EH (cell line): ENCODE data around the gene CPXM1.
"Not testable (repeated sequence)": the region's sequence is repeated elsewhere in the genome, so short reads cannot be mapped to it uniquely, and the experiment has no call there.

ENCODE experiments used
- DNase-seq: peaks from one replicate; pipeline ENCODE4 v3.0.0-alpha.2; 2015; ENCODE audit warnings: low read depth

Gene CPXM1

GRCh38 chr20:2799688-2800520 is 523 bp downstream of the CPXM1 start:
- DNase-seq = peak; percentile 32

- DNase-seq = no peak
Measured at GRCh38 chr20:2799271-2799670, 1.2 kb downstream of the CPXM1 start.

- no peak for DNase-seq
Measured at GRCh38 chr20:2798814-2799213, 1.6 kb downstream of the CPXM1 start.

GRCh38 chr20:2798095-2798805 is 2.2 kb downstream of the CPXM1 start:
- DNase-seq = no peak

- DNase-seq = no peak
Measured at GRCh38 chr20:2797136-2797983, 3.1 kb downstream of the CPXM1 start.

GRCh38 chr20:2796011-2796660 is 4.3 kb downstream of the CPXM1 start:
- DNase-seq = no peak

GRCh38 chr20:2795451-2795850 is 5.0 kb downstream of the CPXM1 start:
- DNase-seq = no peak

GRCh38 chr20:2794866-2795447 is 5.5 kb downstream of the CPXM1 start:
- DNase-seq = no peak

GRCh38 chr20:2794202-2794748 is 6.2 kb downstream of the CPXM1 start:
- no peak for DNase-seq

GRCh38 chr20:2793471-2793870 is 7.0 kb downstream of the CPXM1 start:
- DNase-seq = no peak

- DNase-seq = no peak
Measured at GRCh38 chr20:2783908-2784566, 16.4 kb downstream of the CPXM1 start.

- no peak for DNase-seq
Measured at GRCh38 chr20:2780948-2781347, 19.5 kb downstream of the CPXM1 start.

GRCh38 chr20:2778602-2779321 is 21.7 kb downstream of the CPXM1 start:
- DNase-seq = no peak

GRCh38 chr20:2775139-2775538 is 25.3 kb downstream of the CPXM1 start:
- peak; percentile 28 for DNase-seq

- no peak for DNase-seq
Measured at GRCh38 chr20:2773812-2774211, 26.6 kb downstream of the CPXM1 start.

GRCh38 chr20:2771631-2772080 is 28.8 kb downstream of the CPXM1 start:
- DNase-seq = peak; percentile 39

- DNase-seq = not testable (repeated sequence)
Measured at GRCh38 chr20:2770091-2770490, 30.3 kb downstream of the CPXM1 start.

- DNase-seq = no peak
Measured at GRCh38 chr20:2768632-2769015, 31.8 kb downstream of the CPXM1 start.

- DNase-seq = peak; percentile 59
Measured at GRCh38 chr20:2767768-2768631, 32.4 kb downstream of the CPXM1 start.
